ENCODE measurements around the gene APMAP.
"Not testable (repeated sequence)": the region's sequence is repeated elsewhere in the genome, so short reads cannot be mapped to it uniquely, and the experiment has no call there.

The APMAP gene

GRCh38 chr20:24951536-24952083 is 40.9 kb downstream of the APMAP start:
- no peak for DNase-seq (ENCODE audit: low read depth)

DNA sequence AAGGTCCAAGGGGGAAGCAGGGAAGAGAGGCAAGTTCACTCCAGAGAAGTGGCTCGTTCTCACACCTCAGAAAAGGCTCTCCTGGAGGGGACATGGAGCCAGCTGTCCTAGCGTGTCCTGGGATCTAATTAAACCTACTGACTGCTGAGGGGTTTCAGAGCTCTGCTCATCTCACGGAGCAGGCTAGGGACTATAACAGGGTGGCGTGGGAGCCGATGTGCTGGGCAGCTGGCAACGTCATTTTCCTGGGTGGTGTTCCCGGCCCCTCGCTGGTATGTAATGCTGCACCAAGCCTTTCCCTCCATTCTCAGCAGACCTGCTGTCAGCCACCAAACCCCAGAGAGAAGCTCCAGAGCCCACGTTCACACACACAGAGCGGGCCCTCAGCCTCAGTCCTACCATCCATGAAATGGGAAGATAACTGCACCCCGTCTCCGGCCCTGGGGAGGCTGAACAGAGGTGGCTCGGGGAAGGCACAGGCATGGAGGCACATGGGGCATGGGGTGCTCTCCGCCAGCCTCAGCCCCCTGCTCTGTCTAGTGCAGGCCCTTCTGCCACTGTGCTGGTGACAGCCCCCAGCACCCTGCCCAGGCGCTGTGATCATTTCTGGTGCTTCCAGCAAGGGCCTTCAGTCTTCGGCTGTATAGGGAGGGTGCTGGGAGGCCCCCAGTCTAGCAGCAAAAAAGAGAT is 41.6 kb downstream of the APMAP start:
- DNase-seq (ENCODE audit: low read depth), result no peak

- DNase-seq (ENCODE audit: low read depth), result no peak
Measured at GRCh38 chr20:24950128-24950835, 42.3 kb downstream of the APMAP start.

DNA sequence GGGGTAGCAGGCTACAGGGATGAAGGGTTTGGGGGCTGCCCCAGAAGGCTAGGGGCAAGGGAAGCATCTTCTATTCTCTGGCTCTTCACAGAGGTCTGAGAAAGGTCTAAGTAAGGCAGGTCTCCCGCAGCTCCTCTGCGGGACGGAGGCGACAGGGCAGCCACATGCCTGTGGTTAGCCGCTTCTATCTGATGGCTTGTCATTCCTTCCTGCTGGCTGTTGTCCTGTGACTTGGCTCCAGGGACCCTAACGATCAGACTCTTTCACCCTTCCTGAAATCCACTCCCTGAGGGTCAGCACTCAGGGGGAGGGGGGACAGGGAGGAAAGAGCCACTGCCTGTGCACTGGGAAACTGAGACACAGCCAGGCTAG is 42.8 kb downstream of the APMAP start:
- no peak for DNase-seq (ENCODE audit: low read depth)

DNA sequence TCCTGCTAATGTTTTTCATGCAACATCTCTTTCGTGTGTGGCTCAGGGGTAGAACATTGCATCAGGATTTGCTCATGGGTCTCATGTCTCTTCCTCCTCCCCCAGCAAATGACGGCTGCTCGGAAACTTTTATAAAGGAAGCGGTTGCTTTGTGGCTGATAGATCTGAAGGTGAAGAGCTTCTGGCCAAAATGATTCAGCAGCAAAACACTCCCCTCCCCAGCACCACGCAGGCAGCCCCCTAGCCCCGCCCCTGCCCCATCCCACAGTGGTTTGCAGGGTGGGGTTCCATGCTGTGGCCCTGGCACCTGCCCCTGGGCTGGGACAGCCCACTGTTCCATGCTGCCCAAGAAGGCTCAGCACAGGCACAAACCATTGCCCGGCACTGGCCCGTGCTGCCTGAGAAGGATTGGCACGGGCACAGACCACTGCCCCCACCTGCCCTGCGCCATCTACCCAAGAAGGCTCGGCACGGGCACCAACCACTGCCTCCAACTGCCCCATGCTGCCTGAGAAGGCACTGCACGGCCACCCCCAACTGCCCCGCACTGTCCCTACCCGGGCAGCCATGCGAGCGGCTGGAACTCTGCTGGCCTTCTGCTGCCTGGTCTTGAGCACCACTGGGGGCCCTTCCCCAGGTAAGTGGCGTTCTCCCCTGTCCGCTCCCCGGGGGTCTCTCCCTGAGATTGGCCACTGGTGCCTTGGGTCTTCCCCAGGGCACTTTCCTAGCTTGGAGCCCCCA is 43.4 kb downstream of the APMAP start, which contains the start of gene CST7:
Gene CST7, plus strand, starts transcription at position 331 of the 741 bp plus-strand sequence. Its CDS starts 237 bp downstream, at position 568.
- DNase-seq (ENCODE audit: low read depth), result peak; percentile 79

- DNase-seq (ENCODE audit: low read depth), result not testable (repeated sequence)
Measured at GRCh38 chr20:24948396-24948938, 44.1 kb downstream of the APMAP start.

GRCh38 chr20:24946376-24946775 is 46.2 kb downstream of the APMAP start:
- DNase-seq (ENCODE audit: low read depth), result not testable (repeated sequence)

DNA sequence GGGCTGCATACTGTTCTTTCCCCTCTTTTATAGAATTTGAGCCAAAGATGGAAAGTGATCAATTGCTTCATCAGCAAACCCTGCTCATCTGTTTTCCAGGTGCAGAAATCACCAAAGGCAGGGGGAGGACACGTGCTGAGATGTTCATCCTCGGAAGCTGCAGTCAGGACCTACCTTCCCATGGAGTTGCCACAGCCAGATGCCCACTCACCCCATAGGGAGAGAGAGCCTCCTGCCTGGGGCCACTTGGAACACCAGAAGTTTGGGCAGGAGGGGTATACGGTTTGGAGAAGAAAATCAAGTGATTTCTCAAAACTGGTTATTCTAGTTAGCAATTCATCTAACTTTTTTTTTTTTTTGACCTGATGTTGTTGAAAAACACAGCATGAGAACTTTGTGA is 48.8 kb downstream of the APMAP start:
- DNase-seq (ENCODE audit: low read depth), result no peak

DNA sequence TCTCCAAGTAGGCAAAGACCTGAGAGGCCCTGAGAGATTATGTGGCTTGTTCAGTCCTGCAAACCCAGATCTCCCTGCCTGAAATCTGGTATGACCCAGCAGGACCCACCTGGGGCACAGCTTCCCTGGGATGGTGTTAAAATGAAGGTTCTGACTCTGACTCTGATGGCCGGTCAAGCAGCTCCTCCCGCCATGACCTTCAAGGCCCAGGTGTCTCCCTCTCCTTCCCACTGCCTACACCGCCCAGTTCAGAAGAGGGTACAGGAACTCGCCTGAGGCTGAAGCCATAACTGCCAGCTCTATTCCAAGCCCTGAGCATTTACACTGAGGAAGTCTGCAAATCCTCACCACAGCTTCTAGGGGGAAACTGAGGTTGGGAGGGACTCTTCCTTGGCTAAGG is 49.4 kb downstream of the APMAP start:
- no peak for DNase-seq (ENCODE audit: low read depth)

DNA sequence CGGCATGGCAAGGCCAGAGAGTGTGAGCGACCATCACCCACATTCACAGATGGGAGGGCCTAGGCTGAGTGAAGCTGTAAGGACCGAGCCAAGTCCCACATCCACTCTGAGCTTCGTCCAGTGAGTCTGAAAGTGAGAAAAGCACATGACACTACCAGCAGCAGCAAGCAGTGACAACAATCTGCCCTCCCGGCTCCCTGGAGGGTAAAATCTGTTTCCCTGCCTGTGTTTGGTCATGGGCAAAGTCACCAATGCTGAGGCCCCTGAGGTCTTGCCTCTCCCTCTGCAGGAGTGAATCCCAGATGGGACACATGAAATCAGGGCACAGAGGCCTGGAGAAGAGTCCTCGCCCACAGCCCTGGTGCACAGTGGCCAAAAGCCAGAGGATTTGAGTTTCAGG is 49.9 kb downstream of the APMAP start:
- DNase-seq (ENCODE audit: low read depth), result no peak

DNA sequence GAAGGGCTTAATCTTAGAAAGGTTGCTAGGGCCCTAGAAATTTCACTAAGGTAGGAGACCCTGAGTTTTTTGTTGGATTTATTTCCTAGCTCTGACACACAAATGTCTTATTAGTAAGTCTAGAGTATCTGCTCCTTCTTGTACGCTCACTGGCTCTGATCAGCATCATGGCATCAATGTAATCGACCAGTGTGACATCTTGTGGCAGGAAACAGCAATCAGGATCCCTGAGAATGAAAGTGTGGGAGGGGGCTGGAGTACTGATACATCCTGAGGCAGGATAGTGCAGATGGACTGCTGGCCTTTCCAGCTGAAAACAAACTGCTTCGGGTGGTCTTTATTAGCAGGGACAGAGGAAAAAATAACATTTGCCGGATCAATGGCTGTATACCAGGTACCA is 53.5 kb downstream of the APMAP start:
- DNase-seq (ENCODE audit: low read depth), result no peak

DNA sequence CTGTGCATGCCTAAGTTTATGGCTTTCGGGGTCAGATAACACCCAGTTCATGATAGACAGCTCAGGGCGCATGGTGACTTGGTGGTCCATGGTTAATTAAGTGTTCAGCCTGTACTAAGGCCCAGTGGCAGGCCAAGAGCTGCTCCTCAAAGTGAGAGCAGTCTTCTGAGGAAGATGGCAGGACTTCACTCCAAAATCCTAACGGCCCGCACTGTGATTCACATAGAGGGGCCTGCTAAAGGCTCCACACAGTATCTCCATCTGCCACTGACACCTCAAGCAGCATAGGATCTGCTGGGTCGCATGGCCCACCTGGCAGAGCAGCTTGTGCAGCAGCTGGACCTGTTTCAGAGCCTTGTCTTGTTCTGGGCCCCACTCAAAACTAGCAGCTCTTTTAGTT is 54.1 kb downstream of the APMAP start:
- no peak for DNase-seq (ENCODE audit: low read depth)

DNA sequence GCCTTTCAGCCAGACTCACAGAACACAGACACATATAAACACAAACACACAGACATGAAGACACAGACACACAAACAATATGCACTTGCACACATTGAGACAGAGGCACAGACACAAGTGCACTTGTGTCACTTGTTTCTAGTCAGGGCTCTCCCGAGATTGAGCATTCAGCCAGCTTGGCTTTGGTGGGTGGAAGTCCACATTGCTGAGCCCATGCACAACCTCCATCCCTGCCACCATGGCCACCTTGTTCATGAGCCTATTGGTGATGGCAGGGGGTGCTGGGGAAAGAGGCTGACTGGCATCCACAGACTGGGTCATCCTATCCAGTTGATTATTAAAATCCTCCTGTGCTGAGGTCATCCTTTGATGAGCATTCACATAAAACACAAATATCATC is 55.0 kb downstream of the APMAP start:
- no peak for DNase-seq (ENCODE audit: low read depth)

- DNase-seq (ENCODE audit: low read depth), result no peak
Measured at GRCh38 chr20:24936526-24937407, 55.8 kb downstream of the APMAP start.

DNA sequence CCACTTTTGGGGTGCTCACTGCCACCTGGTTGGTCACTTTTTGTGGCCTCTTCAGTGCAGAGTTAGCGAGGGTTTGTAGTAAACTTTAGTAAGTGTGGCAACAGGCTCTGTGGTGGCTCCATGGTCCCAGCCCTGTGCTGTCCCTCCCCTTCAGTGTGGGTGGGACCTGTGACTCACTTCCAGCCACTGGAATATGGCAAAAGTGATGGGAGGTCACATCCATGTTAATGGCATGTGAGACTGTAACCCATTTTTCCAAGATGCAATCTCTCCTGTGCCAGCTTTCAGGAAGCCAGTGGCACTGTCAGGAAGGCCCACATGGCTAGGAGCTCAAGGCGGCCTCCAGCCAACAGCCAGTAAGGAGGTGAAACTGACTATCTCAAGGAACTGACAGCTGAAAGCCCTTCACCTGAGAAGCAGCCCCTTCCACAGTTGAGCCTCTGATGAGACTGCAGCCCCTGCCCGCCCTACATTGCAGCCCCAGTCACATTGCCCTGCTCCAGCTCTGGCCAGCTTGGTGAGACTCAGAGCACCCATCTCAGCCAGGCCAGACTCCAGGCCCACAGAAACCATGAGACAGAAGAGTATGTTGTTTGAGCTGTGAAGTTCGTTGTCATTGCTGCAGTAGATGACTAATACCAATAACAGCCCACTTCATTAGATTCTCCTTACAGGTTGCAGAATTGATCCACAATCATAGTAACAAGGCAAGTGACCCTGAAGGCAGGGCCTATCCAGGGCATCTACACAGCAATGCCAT is 56.6 kb downstream of the APMAP start:
- no peak for DNase-seq (ENCODE audit: low read depth)

- no peak for DNase-seq (ENCODE audit: low read depth)
Measured at GRCh38 chr20:24935140-24935539, 57.4 kb downstream of the APMAP start.

GRCh38 chr20:24934716-24935115 is 57.8 kb downstream of the APMAP start:
- no peak for DNase-seq (ENCODE audit: low read depth)

- DNase-seq (ENCODE audit: low read depth), result no peak
Measured at GRCh38 chr20:24934101-24934661, 58.4 kb downstream of the APMAP start.

- no peak for DNase-seq (ENCODE audit: low read depth)
Measured at GRCh38 chr20:24933266-24933908, 59.2 kb downstream of the APMAP start.

- DNase-seq (ENCODE audit: low read depth), result not testable (repeated sequence)
Measured at GRCh38 chr20:24931893-24932292, 60.7 kb downstream of the APMAP start.
